T-helper 1 cell treated with Interleukin-12 subunit alpha and Interleukin-12 subunit beta and Interleukin-4 antibody, amounts not matched to agents 30 μg/mL and 1 μg/mL, for 36 hours (primary cell): ENCODE measurements around the gene GPR89B.
"Not testable (repeated sequence)": the region's sequence is repeated elsewhere in the genome, so short reads cannot be mapped to it uniquely, and the experiment has no call there.

ENCODE experiments used
- H3K27ac Mint-ChIP-seq: one replicate; pipeline ENCODE4 v1.8.0; 2021; ENCODE audit warnings: mild to moderate bottlenecking, mixed read lengths
- H3K27me3 Mint-ChIP-seq: one replicate; pipeline ENCODE4 v1.8.0; 2021; ENCODE audit warnings: low read depth, mixed read lengths
- H3K36me3 Mint-ChIP-seq: one replicate; pipeline ENCODE4 v1.8.0; 2021; ENCODE audit warnings: low read depth, mixed read lengths
- H3K4me1 Mint-ChIP-seq: one replicate; pipeline ENCODE4 v1.8.0; 2021; ENCODE audit warnings: low read depth, mixed read lengths
- H3K4me3 Mint-ChIP-seq: one replicate; pipeline ENCODE4 v1.8.0; 2021; ENCODE audit warnings: mild to moderate bottlenecking, moderate library complexity, mixed read lengths
- H3K9me3 Mint-ChIP-seq: one replicate; pipeline ENCODE4 v1.8.0; 2021; ENCODE audit warnings: mixed read lengths

The GPR89B gene

DNA sequence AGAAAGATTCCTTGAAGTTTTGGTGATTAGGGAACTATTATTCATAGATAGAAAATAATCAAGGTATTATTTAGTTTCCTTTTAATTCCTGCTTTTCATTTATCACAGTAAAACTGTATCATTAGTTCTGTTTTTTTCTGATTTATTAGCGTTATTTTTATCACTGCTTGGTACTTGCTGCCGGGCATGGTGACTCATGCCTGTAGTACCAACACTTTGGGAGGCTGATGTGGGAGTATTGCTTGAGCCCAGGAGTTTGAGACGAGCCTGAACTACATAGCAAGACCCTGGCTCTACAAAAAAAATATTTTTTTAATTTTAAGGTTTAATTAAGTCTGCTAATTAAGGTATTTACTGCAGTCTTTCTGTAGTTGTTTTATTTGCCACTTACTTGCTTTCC, 59.7 kb downstream of the GPR89B start:
- not testable (repeated sequence) for H3K9me3 Mint-ChIP-seq, H3K4me3 Mint-ChIP-seq, H3K27ac Mint-ChIP-seq, H3K27me3 Mint-ChIP-seq, H3K4me1 Mint-ChIP-seq
- peaks cover 15% of the 10 kb centered on the region for H3K36me3 Mint-ChIP-seq

DNA sequence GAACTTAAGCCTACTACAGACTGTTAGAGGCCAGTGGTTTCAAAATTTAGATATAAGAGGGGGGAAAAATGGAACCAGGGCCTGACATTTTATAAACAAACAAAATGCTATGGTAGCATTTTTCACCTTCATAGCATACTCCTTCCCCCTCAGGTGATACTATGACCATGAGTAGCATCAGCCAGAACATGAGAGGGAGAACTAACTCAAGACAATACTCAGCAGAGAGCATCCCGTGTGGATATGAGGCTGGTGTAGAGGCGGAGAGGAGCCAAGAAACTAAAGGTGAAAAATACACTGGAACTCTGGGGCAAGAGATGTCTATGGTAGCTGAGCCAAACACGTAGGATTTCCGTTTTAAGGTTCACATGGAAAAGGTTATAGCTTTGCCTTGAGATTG, 64.7 kb downstream of the GPR89B start:
- H3K9me3 Mint-ChIP-seq, H3K4me1 Mint-ChIP-seq, H3K4me3 Mint-ChIP-seq, H3K27me3 Mint-ChIP-seq, H3K27ac Mint-ChIP-seq: not testable (repeated sequence)
- H3K36me3 Mint-ChIP-seq: peaks cover 21% of the 10 kb centered on the region

DNA sequence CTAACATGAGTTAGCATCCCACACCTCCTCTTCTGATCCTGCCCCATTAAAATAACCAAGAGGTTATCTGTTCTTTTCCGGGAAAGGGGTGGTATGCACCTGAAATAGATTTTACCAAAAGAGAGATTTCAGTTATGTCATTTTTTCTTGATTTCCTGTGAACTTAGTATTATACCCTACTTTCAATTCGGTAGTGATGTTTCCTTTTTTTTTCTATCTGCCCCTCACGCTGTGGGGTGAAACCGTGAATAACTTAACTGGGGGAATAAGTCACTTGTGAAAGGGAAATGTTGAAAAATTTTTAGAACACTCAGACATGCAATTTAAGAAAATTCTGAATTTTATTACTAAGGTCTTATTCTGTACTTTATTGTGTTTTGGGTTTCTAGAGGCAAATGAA, 65.2 kb downstream of the GPR89B start:
- H3K4me3 Mint-ChIP-seq, H3K27ac Mint-ChIP-seq, H3K4me1 Mint-ChIP-seq, H3K9me3 Mint-ChIP-seq, H3K27me3 Mint-ChIP-seq: not testable (repeated sequence)
- peaks cover 21% of the 10 kb centered on the region for H3K36me3 Mint-ChIP-seq

DNA sequence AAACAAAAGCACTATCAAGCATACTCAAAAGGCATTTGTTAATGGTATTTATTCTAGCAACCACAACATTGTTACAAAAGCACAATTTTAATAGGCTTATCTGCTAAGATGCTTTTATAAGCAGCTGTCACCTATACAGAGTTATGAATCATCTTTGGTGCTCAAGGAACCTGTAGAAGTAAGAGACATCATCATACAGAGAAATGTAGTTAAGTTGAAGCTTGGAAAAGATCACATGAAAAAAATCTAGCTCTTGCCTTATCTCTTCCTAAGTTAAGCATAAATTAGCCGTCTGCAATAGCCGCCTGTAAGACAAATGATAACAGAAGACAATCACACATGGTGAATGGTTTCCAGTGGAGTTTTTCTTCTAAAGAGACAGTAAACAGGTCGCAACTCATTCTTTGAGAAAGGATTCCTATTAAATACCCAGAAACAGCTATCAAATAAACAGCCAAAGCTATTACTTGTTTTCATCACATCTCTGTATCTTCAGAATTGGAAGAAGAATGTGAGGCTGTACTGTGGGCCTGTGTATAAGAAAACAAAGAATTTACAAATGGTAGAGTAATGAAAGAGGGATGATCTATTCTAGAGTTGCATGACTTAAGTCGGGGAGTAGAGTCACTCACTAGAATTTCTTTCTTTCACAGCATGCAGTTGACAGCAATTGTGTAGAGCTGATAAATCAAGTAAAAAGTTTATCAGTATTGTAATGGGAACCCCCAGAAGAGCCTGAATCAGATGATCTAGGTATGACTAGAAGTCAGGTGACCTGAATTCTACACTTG, 65.8 kb downstream of the GPR89B start:
- not testable (repeated sequence) for H3K27ac Mint-ChIP-seq, H3K4me1 Mint-ChIP-seq, H3K9me3 Mint-ChIP-seq, H3K27me3 Mint-ChIP-seq, H3K4me3 Mint-ChIP-seq
- H3K36me3 Mint-ChIP-seq: peaks cover 21% of the 10 kb centered on the region

DNA sequence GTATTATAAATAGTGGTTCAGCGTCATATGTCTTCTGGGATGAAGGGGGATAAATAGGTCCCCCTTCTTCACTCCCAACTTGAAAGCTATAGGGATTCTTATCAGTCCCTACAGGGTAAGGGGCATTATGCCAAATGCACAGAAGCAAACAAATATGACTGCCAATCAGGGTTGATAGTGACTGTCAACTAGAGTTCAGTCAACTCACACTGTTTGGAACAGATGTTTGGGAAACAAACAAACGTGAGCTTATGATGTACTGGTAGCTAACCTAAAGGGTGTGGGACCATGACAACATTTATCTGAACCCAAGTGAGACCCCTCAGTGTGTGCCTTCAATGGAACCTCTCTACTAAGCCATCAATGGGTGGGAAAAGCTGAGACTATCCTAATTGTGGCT, 67.9 kb downstream of the GPR89B start:
- peaks cover 12% of the 10 kb centered on the region for H3K36me3 Mint-ChIP-seq
- not testable (repeated sequence) for H3K27me3 Mint-ChIP-seq, H3K9me3 Mint-ChIP-seq, H3K27ac Mint-ChIP-seq, H3K4me1 Mint-ChIP-seq, H3K4me3 Mint-ChIP-seq

DNA sequence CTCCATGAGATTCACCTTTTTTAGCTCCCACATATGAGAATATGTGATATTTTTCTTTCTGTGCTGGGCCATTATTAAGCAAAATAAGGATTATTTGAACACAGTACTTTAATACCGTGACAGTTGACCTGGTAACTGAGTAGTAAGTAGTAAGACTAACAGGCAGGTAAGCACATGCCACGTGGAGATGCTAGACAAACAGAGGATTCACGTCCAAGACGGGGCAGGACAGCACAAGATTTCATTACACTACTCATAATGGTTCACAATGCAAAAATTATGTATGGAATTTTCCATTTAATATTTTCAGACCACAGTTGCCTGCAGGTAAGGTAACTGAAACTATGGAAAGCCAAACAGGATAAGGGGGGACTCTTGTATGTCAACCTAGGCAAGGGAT, 79.5 kb downstream of the GPR89B start:
- not testable (repeated sequence) for H3K9me3 Mint-ChIP-seq, H3K36me3 Mint-ChIP-seq, H3K27ac Mint-ChIP-seq, H3K4me3 Mint-ChIP-seq, H3K4me1 Mint-ChIP-seq
- H3K27me3 Mint-ChIP-seq: peaks cover 13% of the 10 kb centered on the region

DNA sequence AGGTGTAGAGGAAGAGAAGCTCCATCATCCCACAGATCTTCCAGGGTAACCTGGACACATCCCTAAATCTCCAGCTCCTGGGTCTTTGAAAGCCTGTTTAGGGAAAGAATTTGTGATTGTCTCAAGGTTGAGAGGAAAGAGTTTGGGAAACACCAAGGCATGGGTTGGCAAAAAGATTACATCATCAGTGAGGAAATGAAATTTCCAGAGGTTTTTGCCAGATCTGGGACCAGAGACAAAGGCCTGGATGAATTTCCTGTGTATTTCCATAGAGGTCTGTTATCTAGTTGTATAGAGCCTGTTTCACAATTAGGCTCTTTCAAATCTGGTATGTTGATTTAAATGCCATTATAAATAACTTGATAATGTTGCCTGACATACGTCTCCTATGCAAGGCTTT, 82.3 kb downstream of the GPR89B start:
- H3K4me1 Mint-ChIP-seq: peaks cover 5% of the 10 kb centered on the region
- peaks cover 4% of the 10 kb centered on the region for H3K36me3 Mint-ChIP-seq
- no peak overlapping the region for H3K4me3 Mint-ChIP-seq
- H3K27me3 Mint-ChIP-seq: peaks cover 36% of the 10 kb centered on the region
- no peak overlapping the region for H3K27ac Mint-ChIP-seq
- no peaks in the 10 kb centered on the region for H3K9me3 Mint-ChIP-seq

DNA sequence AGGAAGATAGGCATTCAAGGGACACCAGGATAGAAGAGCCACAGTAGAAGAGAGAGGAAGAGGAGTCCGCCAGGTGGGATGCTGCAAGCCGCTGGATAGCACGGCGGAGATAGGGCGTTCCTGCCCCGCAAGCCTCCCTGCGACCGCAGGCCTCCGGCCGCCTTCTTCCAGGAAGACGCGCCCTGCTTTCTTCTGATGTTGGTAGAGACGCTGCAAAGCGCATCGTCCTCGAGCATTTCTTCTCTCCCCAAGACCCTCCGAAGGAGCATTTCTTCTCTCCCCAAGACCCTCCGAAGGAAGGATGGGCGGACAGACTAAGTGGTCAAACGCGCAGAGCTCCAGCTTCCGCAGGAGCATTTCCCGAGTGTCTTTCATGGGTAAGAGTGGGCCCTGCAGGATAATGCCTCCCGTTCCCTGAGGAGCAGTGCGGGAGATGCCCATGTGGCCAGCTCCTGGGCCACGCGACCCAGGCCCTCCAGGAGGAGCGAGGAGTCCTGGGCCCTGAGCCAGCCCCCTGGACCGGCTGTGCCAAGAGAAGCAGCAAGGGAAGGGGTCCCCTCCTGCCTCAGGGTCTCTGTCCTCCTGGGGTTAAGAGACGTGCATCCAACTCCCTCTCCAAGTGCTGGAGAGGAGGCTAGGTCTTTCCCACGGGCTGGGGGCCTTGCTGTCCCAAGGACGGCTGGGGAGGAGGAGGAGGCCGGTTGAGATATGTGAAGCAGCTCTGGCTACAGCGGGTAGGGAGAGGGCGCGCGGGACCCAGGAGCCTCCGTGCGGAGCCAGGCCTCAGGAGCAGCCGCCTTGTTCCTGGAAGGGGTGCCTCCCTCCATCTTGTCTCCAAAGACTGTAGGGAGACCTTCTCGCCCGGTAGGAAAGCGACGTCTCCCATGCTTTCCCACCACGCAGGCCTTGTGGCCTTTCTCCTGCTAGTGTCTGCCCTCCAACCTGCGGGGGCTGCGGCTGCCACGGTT, 85.2 kb downstream of the GPR89B start:
- H3K4me1 Mint-ChIP-seq, H3K36me3 Mint-ChIP-seq, H3K9me3 Mint-ChIP-seq: not testable (repeated sequence)
- Mint-ChIP-seq H3K4me3 (peak overlapping the region; percentile 62), H3K27ac (peak overlapping the region; percentile 52), H3K27me3 (peaks cover 47% of the 10 kb centered on the region)

DNA sequence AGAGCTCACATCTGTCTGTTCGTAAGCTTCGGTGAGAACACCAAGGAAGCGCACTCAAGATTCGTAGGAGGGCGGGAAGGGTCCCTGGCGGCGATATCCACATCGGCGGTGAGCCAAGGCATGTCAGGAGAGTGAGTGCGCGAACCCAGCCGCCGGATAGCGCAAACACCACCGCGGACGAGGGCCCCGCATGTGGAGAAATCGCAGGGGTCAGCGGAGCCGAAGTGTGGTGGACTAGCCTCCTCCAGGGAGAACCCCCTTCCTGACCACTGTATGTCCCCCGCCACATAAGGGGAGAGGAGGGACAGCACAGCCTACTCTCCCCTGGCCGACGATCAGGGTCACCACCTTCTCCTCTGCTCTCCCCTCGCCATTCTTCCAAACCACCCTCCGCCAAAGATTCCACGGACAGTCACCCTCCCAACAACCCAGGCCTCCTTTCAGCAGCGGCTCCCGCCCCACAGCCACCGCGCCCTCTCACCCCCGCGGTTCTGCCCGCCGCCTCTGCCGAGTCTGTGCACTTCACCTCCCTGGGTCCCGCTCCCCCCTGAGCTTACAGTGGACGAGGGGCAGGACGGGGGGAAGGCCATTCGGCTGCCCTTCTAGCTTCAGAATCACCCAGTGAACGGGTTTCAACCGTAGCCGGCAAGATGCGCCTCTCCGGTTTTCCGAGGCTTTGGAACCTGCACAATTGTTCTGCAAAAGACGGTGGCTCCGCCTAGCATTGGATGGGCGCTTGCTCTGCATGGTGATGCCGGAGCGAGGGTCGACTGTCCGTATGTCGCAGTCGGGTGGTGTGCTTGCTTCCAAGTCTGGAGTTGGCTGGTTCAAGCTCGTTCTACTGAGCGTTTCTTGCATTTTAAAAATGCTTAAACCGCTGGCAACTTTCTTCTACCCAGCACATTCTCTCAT, 86.3 kb downstream of the GPR89B start:
- not testable (repeated sequence) for H3K9me3 Mint-ChIP-seq, H3K36me3 Mint-ChIP-seq, H3K4me1 Mint-ChIP-seq, H3K27ac Mint-ChIP-seq
- H3K4me3 Mint-ChIP-seq: peak overlapping the region; percentile 34
- peaks cover 47% of the 10 kb centered on the region for H3K27me3 Mint-ChIP-seq

DNA sequence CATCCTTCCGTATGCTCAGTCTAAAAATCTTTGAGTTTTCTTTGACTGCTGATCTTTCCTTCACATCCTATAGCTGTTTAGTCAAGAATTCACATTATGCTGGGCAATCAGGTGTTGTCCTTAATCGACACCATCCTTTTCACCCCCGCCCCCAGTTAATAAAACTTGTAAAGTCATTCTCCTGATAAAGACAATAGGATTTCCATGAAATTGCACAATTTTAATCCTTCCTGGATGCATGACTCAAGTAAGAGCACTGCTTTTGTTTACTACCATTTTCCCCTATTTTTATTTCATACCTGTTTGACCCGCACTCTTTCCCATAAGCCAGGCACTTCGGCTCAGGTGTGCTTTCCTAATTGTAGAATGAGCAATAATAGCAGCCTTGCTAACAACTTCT, 96.7 kb downstream of the GPR89B start:
- H3K27me3 Mint-ChIP-seq, H3K27ac Mint-ChIP-seq, H3K4me1 Mint-ChIP-seq, H3K9me3 Mint-ChIP-seq, H3K36me3 Mint-ChIP-seq, H3K4me3 Mint-ChIP-seq: not testable (repeated sequence)

DNA sequence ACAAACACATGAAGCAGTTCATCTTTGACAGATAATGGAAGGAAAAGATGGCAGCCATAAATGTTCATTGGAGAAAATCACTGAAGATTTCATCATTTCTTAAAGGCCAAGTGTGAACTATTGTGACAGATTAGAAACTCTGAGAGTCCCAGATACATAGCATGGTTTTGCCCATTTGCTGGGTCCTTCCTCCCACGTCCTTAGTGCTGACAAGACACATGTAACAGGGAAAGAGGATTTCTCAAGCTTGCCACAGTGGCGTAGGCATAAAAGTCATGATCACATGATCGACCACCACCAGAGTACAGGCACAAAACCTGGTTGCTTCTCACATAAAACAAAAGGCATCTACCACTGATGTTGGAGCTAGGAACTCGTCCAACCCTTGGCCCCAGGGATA, 98.8 kb downstream of the GPR89B start:
- H3K27ac Mint-ChIP-seq, H3K4me3 Mint-ChIP-seq, H3K4me1 Mint-ChIP-seq, H3K9me3 Mint-ChIP-seq, H3K36me3 Mint-ChIP-seq, H3K27me3 Mint-ChIP-seq: not testable (repeated sequence)

DNA sequence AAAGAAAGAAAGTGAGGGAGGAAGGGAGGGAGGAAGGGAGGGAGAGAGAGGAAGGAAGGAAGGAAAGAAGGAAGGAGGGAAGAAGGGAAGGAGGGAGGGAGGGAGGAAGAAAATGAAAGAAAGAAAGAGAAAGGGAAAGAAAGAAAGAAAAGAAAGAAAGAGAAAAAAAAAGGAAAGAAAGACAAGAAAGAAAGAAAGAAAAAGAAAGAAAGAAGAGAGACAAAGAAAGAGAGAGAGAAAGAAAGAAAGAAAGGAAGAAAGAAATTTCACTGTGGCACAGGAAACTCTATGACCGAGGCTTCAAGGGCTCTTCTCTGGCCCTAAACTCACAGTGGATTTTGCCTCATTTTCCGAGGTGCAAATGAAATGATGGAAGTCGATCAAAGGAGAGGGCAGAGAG, 104.0 kb downstream of the GPR89B start:
- H3K4me1 Mint-ChIP-seq, H3K9me3 Mint-ChIP-seq, H3K27ac Mint-ChIP-seq, H3K36me3 Mint-ChIP-seq: not testable (repeated sequence)
- H3K4me3 Mint-ChIP-seq: peak overlapping the region; percentile 45
- peaks cover 16% of the 10 kb centered on the region for H3K27me3 Mint-ChIP-seq

DNA sequence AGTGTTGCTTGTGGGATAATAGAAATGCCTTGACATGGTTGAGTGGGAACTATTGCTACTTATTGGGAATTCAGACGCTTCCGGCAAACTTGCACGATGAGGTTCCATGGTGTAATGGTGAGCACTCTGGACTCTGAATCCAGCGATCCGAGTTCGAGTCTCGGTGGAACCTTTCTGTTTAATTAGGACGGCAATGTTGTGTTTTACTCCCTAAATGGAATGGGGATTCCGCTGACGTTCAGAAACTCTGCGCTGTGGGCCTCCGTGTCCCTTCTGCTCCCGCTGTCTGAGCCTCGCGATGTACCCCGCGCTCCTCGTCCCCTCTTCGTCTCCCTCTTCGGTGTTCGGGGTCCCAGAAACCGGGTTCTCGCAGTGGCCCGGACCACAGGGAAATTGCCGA, 104.5 kb downstream of the GPR89B start:
- H3K4me3 Mint-ChIP-seq, H3K4me1 Mint-ChIP-seq, H3K9me3 Mint-ChIP-seq, H3K27ac Mint-ChIP-seq, H3K36me3 Mint-ChIP-seq: not testable (repeated sequence)
- peaks cover 16% of the 10 kb centered on the region for H3K27me3 Mint-ChIP-seq

DNA sequence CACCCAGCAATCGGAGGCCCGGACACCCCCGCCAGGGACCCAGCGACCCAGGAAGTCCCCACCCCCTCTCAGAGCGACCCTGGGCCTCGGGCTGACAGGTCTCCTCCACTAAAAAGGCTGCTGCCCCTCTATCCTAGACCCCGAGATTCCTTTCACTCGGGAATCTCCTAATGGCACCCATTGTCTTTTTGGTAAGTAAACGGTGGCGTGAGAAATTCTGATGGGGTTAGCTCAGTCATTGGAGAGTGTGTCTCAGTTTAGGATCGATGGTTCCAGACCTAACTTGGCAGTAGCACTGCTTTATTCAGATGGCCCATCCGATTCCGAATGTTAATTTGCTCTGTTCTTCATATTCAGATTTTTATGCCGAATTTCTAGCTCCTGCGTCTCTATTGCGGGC, 104.9 kb downstream of the GPR89B start:
- not testable (repeated sequence) for H3K4me1 Mint-ChIP-seq, H3K4me3 Mint-ChIP-seq, H3K36me3 Mint-ChIP-seq, H3K9me3 Mint-ChIP-seq, H3K27ac Mint-ChIP-seq
- peaks cover 16% of the 10 kb centered on the region for H3K27me3 Mint-ChIP-seq
